HEK293T (cell line): ENCODE measurements around the gene FAM118A.

ENCODE experiments used
- CTCF ChIA-PET: fragments of 350-600 bp; formaldehyde crosslinking; extraction: SDS; loops from one replicate; lab custom pipeline; 2021; ENCODE audit warnings: antibody characterized with exemption, inconsistent platforms; lab: Yijun Ruan, JAX
- POLR2A ChIA-PET: fragments of 350-600 bp; formaldehyde crosslinking; extraction: SDS; loops from one replicate; lab custom pipeline; 2020; ENCODE audit warnings: antibody characterized with exemption, inconsistent platforms; lab: Yijun Ruan, JAX
- DNase-seq: peaks from one replicate; pipeline ENCODE4 v3.0.0; 2012; ENCODE audit warnings: mixed read lengths; ENCODE audit errors: extremely low spot score
- ARNT ChIP-seq: fragments of 450-650 bp; IDR thresholded peaks from 2 replicates; pipeline ENCODE4 v1.6.1; 2017; ENCODE audit warnings: mild to moderate bottlenecking
- BHLHE40 ChIP-seq: fragments of 450-650 bp; IDR thresholded peaks from 2 replicates; pipeline ENCODE4 v1.6.1; 2016; ENCODE audit warnings: mild to moderate bottlenecking, moderate library complexity, borderline replicate concordance
- CTBP1 ChIP-seq: fragments of 450-650 bp; IDR thresholded peaks from 2 replicates; pipeline ENCODE4 v1.6.1; 2016; ENCODE audit warnings: borderline replicate concordance
- ELF4 ChIP-seq: fragments of 450-650 bp; IDR thresholded peaks from 2 replicates; pipeline ENCODE4 v1.6.1; 2017; ENCODE audit warnings: antibody characterized with exemption
- FOXA1 ChIP-seq: fragments of 450-650 bp; IDR thresholded peaks from 2 replicates; pipeline ENCODE4 v1.6.1; 2016; ENCODE audit warnings: mild to moderate bottlenecking
- FOXK2 ChIP-seq: fragments of 450-650 bp; IDR thresholded peaks from 2 replicates; pipeline ENCODE4 v1.6.1; 2016; ENCODE audit warnings: mild to moderate bottlenecking
- FOXM1 ChIP-seq: fragments of 450-650 bp; IDR thresholded peaks from 2 replicates; pipeline ENCODE4 v1.6.1; 2017; ENCODE audit warnings: mild to moderate bottlenecking, borderline replicate concordance
- HDGF ChIP-seq: fragments of 450-650 bp; IDR thresholded peaks from 2 replicates; pipeline ENCODE4 v1.6.1; 2017; ENCODE audit warnings: antibody characterized with exemption, borderline replicate concordance
- L3MBTL2 ChIP-seq: fragments of 450-650 bp; conservative IDR thresholded peaks from 2 replicates; pipeline ENCODE4 v1.6.1; 2016; ENCODE audit warnings: mild to moderate bottlenecking
- LEF1 ChIP-seq: fragments of 450-650 bp; IDR thresholded peaks from 2 replicates; pipeline ENCODE4 v1.6.1; 2017; ENCODE audit warnings: mild to moderate bottlenecking, borderline replicate concordance
- NFRKB ChIP-seq: fragments of 450-650 bp; IDR thresholded peaks from 2 replicates; pipeline ENCODE4 v1.6.1; 2016; ENCODE audit warnings: mild to moderate bottlenecking, moderate library complexity
- SP1 ChIP-seq: fragments of 450-650 bp; IDR thresholded peaks from 2 replicates; pipeline ENCODE4 v1.6.1; 2017
- SUZ12 ChIP-seq: fragments of 450-650 bp; IDR thresholded peaks from 2 replicates; pipeline ENCODE4 v1.6.1; 2016; ENCODE audit warnings: mild to moderate bottlenecking
- TARDBP ChIP-seq: fragments of 450-650 bp; IDR thresholded peaks from 2 replicates; pipeline ENCODE4 v1.6.1; 2016
- ZNF384 ChIP-seq: fragments of 450-650 bp; IDR thresholded peaks from 2 replicates; pipeline ENCODE4 v1.6.1; 2016
- TF ChIP-seq, protein P1 (sequence below): fragments of 450-650 bp; IDR thresholded peaks from 2 replicates; pipeline ENCODE4 v1.6.1; 2016

FAM118A gene

DNA sequence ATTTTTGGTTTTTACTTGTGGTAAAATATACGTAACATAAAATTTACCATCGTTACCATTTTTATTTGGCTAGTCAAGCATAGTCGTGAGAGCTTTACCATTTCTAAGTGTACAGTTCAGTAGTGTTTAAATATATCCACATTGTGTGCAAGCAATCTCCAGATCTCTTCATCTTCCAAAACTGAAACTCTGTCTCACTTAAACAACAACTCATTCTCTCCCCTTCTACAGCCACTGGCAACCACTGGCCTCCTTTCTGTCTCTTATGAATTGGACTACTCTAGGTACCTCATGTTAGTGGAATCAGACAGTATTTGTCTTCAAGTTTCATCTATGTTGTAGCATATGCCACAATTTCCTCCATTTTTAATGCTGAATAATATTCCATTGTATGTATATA lies 66.3 kb downstream of the FAM118A start:
- ChIA-PET CTCF (no interaction called here), POLR2A (no interaction called here)
- TF ChIP-seq TARDBP, result no peak
- no peak for TF ChIP-seq SUZ12
- no peak for TF ChIP-seq FOXA1
- no peak for TF ChIP-seq SP1
- TF ChIP-seq ZNF384, result no peak
- no peak for TF ChIP-seq NFRKB
- TF ChIP-seq FOXM1, result no peak
- no peak for TF ChIP-seq ARNT
- no peak for TF ChIP-seq L3MBTL2
- no peak for TF ChIP-seq FOXK2
- TF ChIP-seq HDGF, result no peak
- TF ChIP-seq BHLHE40, result no peak
- TF ChIP-seq, protein P1, sequence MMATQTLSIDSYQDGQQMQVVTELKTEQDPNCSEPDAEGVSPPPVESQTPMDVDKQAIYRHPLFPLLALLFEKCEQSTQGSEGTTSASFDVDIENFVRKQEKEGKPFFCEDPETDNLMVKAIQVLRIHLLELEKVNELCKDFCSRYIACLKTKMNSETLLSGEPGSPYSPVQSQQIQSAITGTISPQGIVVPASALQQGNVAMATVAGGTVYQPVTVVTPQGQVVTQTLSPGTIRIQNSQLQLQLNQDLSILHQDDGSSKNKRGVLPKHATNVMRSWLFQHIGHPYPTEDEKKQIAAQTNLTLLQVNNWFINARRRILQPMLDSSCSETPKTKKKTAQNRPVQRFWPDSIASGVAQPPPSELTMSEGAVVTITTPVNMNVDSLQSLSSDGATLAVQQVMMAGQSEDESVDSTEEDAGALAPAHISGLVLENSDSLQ, result no peak
- TF ChIP-seq CTBP1, result no peak
- no peak for TF ChIP-seq LEF1
- TF ChIP-seq ELF4, result no peak
- DNase-seq, result no peak

DNA sequence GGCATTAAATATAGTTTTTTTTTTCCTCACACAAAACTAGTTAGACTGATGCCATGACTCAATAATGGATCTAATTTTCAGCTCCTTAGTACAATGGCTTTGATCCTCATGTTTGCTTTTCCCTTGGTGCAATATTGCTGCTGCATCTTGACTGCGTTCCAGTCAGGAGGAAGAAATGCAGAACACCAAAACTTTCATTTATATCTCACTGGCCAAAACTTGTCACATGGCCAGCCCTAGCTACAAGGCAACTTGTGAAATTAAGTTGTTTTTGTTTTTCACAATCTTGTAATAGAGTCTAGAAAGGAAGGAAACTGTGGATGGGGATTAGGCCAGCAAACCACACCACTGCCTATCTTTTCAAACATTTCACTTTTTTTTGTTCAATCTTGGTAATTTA lies 67.0 kb downstream of the FAM118A start:
- ChIA-PET CTCF (no interaction called here), POLR2A (no interaction called here)
- no peak for TF ChIP-seq L3MBTL2
- no peak for TF ChIP-seq FOXM1
- TF ChIP-seq ARNT, result no peak
- no peak for TF ChIP-seq ELF4
- TF ChIP-seq FOXA1, result no peak
- TF ChIP-seq TARDBP, result no peak
- no peak for TF ChIP-seq SP1
- TF ChIP-seq NFRKB, result no peak
- TF ChIP-seq LEF1, result no peak
- no peak for DNase-seq

DNA sequence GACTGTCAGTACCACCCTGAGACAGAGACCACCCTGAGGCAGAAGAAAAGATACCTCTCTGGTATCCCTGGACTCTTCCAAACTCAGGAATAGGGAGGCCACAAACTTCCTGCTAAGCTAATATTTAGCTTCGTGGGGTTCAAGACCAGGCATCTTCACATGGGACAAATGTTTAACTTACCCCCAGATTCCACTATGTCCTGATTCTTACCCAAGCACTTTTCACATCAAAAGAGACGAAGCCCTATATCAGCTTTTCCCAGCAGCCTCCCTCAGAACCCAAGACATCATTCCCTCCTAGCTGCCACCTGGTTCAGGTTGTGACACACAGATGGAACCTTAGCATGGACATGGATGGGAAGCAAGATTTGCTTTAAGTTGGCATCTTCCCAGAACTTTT lies 71.6 kb downstream of the FAM118A start:
- TF ChIP-seq FOXM1 (no peak), SP1 (no peak), TARDBP (no peak), FOXA1 (no peak), HDGF (no peak), BHLHE40 (no peak), SUZ12 (no peak), NFRKB (no peak)
- TF ChIP-seq, protein P1, result no peak
- POLR2A ChIA-PET, result no interaction called here
- CTCF ChIA-PET, result no interaction called here
- no peak for DNase-seq

DNA sequence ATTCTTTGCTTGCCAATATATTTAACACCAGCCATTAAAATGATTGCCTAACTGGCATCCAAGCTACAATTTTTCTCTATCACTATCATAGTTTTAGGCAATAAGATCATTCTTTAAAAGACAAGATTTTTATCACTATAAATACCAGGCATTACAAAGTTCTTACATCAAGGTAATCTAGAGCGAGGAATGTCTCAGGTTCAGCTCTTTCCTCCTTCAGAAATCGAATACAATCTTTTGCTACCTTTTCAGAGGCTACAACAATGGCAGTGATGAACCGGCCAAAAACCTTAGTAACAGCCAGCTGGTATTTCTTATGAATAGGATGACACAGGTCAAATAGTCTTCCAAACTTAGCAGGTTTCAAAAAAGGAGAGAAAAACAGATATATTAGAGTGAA lies 79.8 kb downstream of the FAM118A start:
- ChIA-PET CTCF (no interaction called here), POLR2A (interaction anchor here (0.6 kb wide), 1 partner anchor 21 kb away, joined by 3 read pairs; no protein-coding TSS in a partner anchor)
- no peak for DNase-seq
- TF ChIP-seq NFRKB (no peak), ARNT (no peak), HDGF (no peak), CTBP1 (no peak), TARDBP (no peak), LEF1 (no peak), ELF4 (no peak), SP1 (no peak), L3MBTL2 (no peak), FOXA1 (no peak), BHLHE40 (no peak)
- TF ChIP-seq, protein P1, result no peak
